Erythroblast (primary cell): Measurements from ENCODE around the gene CYS1.

Experiments
- GATA1 ChIP-seq: IDR thresholded peaks from 2 replicates; pipeline ENCODE4 v1.6.1; 2011; ENCODE audit warnings: low read depth, mild to moderate bottlenecking, control low read depth, low read length, moderate library complexity
- POLR2A ChIP-seq: IDR thresholded peaks from 2 replicates; pipeline ENCODE4 v1.6.1; 2011; ENCODE audit warnings: mild to moderate bottlenecking, low read length

GRCh38 chr2:10067330-10067729 lies 12.9 kb downstream of the CYS1 start:
- TF ChIP-seq POLR2A (no peak), GATA1 (no peak)
